Measurements from ENCODE around the gene CTR9. TPM values are rescaled to one million over a fixed set of nuclear protein-coding genes. Genes with fewer than 3 reads are reported as not detected.

CTR9 gene
- total and polyA plus RNA-seq, 9 of the 15 experiments (the other 6 are each of a cell fraction or from before 2014, with no cell fraction given), result 25.4 to 79.3 (median 47.3) TPM

- TF ChIP-seq MAFK (IDR thresholded peaks at IDR 0.05; ENCODE audit: low read length), result no peak
Measured at GRCh38 chr11:10824888-10825287, 73.8 kb downstream of the CTR9 start (continued).

GRCh38 chr11:10828402-10828801 is 77.4 kb downstream of the CTR9 start:
- Histone ChIP-seq H3K36me3 (ENCODE audit: control insufficient read depth, insufficient read depth, low read length) (no peaks in the 10 kb centered on the region), H3K9ac (ENCODE audit: insufficient read depth in 1 of 2, low read depth in 2 of 2, low read length in 2 of 2) (no peak overlapping the region), H3K4me3 (no peak overlapping the region), H3K27me3 (ENCODE audit: control insufficient read depth in 2 of 2, insufficient read depth in 2 of 2, low read length in 2 of 2) (no peaks in the 10 kb centered on the region), H3K4me2 (ENCODE audit: insufficient read depth, low read length) (no peak overlapping the region), H3K79me2 (ENCODE audit: control insufficient read depth, insufficient read depth, low read length) (no peaks in the 10 kb centered on the region), H3K4me1 (replicated peaks in 1 of 2; ENCODE audit: control insufficient read depth in 2 of 2, insufficient read depth in 2 of 2, low read length in 2 of 2) (peaks cover 0 to 21% of the 10 kb centered on the region in 2 experiments; a peak in 4 of 5 replicates), H3K9me1 (ENCODE audit: control insufficient read depth, insufficient read depth, low read length) (no peaks in the 10 kb centered on the region), H2AFZ (ENCODE audit: low read depth, low read length) (no peak overlapping the region), H4K20me1 (replicated peaks; ENCODE audit: control insufficient read depth, insufficient read depth, low read length) (no peaks in the 10 kb centered on the region), H3K27ac (ENCODE audit: extremely low read depth, low read depth, low read length) (no peak overlapping the region), H3K9me3 (replicated peaks; ENCODE audit: control insufficient read depth, insufficient read depth, low read depth, low read length) (no peaks in the 10 kb centered on the region)
- BruUV-seq (replicated peaks), result no TSS peak
- 42% methylated on average over 2 of the region's 2 CpGs for WGBS (ENCODE audit: insufficient coverage, low coverage, missing lambda C conversion rate)
- FAIRE-seq (no peak), ATAC-seq (no peak), DNase-seq (ENCODE audit: extremely low read depth in 1 of 4, low spot score in 3 of 4) (no peak)
- ChIA-PET POLR2A (interaction anchor here (1.1 kb wide), 1 partner anchor 9 kb away, joined by 4 read pairs; no protein-coding TSS in a partner anchor), CTCF (ENCODE audit: low intra/inter-chr PET ratio) (no interaction called here)
- in situ Hi-C loops (cut with MboI) (no loop called here), intact Hi-C loops (cut with micrococcal nuclease) (no loop called here)
- TF ChIP-seq SRSF9 (IDR thresholded peaks at IDR 0.05; ENCODE audit: borderline replicate concordance, low read depth, low read length), result no peak

GRCh38 chr11:10829139-10829538 is 78.1 kb downstream of the CTR9 start:
- Histone ChIP-seq H3K4me1 (replicated peaks in 1 of 2; ENCODE audit: control insufficient read depth in 2 of 2, insufficient read depth in 2 of 2, low read length in 2 of 2) (peaks cover 0 to 13% of the 10 kb centered on the region in 2 experiments; a peak in 3 of 5 replicates), H3K9me1 (ENCODE audit: control insufficient read depth, insufficient read depth, low read length) (no peaks in the 10 kb centered on the region), H3K27me3 (ENCODE audit: control insufficient read depth in 2 of 2, insufficient read depth in 2 of 2, low read length in 2 of 2) (no peaks in the 10 kb centered on the region), H4K20me1 (replicated peaks; ENCODE audit: control insufficient read depth, insufficient read depth, low read length) (no peaks in the 10 kb centered on the region), H3K79me2 (ENCODE audit: control insufficient read depth, insufficient read depth, low read length) (no peaks in the 10 kb centered on the region), H2AFZ (ENCODE audit: low read depth, low read length) (no peak overlapping the region), H3K36me3 (ENCODE audit: control insufficient read depth, insufficient read depth, low read length) (no peaks in the 10 kb centered on the region), H3K4me2 (ENCODE audit: insufficient read depth, low read length) (no peak overlapping the region), H3K9ac (ENCODE audit: insufficient read depth in 1 of 2, low read depth in 2 of 2, low read length in 2 of 2) (no peak overlapping the region), H3K27ac (ENCODE audit: extremely low read depth, low read depth, low read length) (no peak overlapping the region), H3K4me3 (no peak overlapping the region), H3K9me3 (replicated peaks; ENCODE audit: control insufficient read depth, insufficient read depth, low read depth, low read length) (no peaks in the 10 kb centered on the region)
- TF ChIP-seq ZNF707 (CRISPR knock-in tag; conservative IDR thresholded peaks at IDR 0.05), result no peak
- TF ChIP-seq ZFP36 (IDR thresholded peaks at IDR 0.05; ENCODE audit: low read depth, low read length, partially characterized antibody), result peak; percentile 14
- in situ Hi-C loops (cut with MboI), result no loop called here
- BruUV-seq (replicated peaks), result no TSS peak
- intact Hi-C loops (cut with micrococcal nuclease), result no loop called here
- ChIA-PET CTCF (ENCODE audit: low intra/inter-chr PET ratio) (no interaction called here), POLR2A (interaction anchor here (1.1 kb wide), 1 partner anchor 9 kb away, joined by 4 read pairs; no protein-coding TSS in a partner anchor)
- DNase-seq (ENCODE audit: extremely low read depth in 1 of 4, low spot score in 3 of 4) (no peak), ATAC-seq (no peak), FAIRE-seq (no peak)
- 34% methylated on average over 4 of the region's 4 CpGs for WGBS (ENCODE audit: insufficient coverage, low coverage, missing lambda C conversion rate)

Small RNA genes within 50 kb of the gene (small RNA-seq; reads per million reads assigned to genes)
- gene RF00019 (not detected), gene SNORD97 (not detected)

Other genes with a start within 250 kb of the CTR9 start
- gene RNF141, start 210.1 kb upstream of the CTR9 start, total RNA-seq (2014; rRNA removed), result 9.5 and 9.7 TPM in 2 replicates
- 20.7 and 26.1 TPM in 2 replicates for gene RNF141, start 210.1 kb upstream of the CTR9 start, total RNA-seq (2014; rRNA removed; fragmentation: Illumina TruSeq; extraction: Trizol)
- gene RNF141, start 210.1 kb upstream of the CTR9 start, total RNA-seq (2015; rRNA removed; fragmentation: Illumina TruSeq; extraction: Trizol), result 13.8 and 16.0 TPM in 2 replicates
- 18.9 and 20.6 TPM in 2 replicates for gene RNF141, start 210.1 kb upstream of the CTR9 start, total RNA-seq (2021)
- 23.3 and 27.9 TPM in 2 replicates for gene RNF141, start 210.1 kb upstream of the CTR9 start, polyA plus RNA-seq (2011; rRNA removed)
- 13.1 and 14.6 TPM in 2 replicates for gene RNF141, start 210.1 kb upstream of the CTR9 start, polyA plus RNA-seq (2014; fragmentation: Illumina TruSeq; extraction: Trizol)
- 10 to 100 TPM; 44.6 to 51.9 TPM for gene RNF141, start 210.1 kb upstream of the CTR9 start, polyA plus RNA-seq (2014; fragmentation: Nextera tagmentation; extraction: Ambion mirVana)
- 15.4 and 16.6 TPM in 2 replicates for gene RNF141, start 210.1 kb upstream of the CTR9 start, polyA plus RNA-seq (2014; rRNA removed)
- gene LYVE1, start 182.6 kb upstream of the CTR9 start, total RNA-seq (2014; rRNA removed), result not detected in 2 replicates
- 0.07 and 0.32 TPM in 2 replicates for gene LYVE1, start 182.6 kb upstream of the CTR9 start, total RNA-seq (2014; rRNA removed; fragmentation: Illumina TruSeq; extraction: Trizol)
- gene LYVE1, start 182.6 kb upstream of the CTR9 start, total RNA-seq (2015; rRNA removed; fragmentation: Illumina TruSeq; extraction: Trizol), result 0.14 and 0.34 TPM in 2 replicates
- gene LYVE1, start 182.6 kb upstream of the CTR9 start, total RNA-seq (2021), result 0.13 and 0.27 TPM in 2 replicates
- gene LYVE1, start 182.6 kb upstream of the CTR9 start, polyA plus RNA-seq (2011; rRNA removed), result 0.42 and 1.1 TPM in 2 replicates
- 0.10 and 0.12 TPM in 2 replicates for gene LYVE1, start 182.6 kb upstream of the CTR9 start, polyA plus RNA-seq (2014; fragmentation: Illumina TruSeq; extraction: Trizol)
- under 1 TPM; 0.06 to 0.27 TPM for gene LYVE1, start 182.6 kb upstream of the CTR9 start, polyA plus RNA-seq (2014; fragmentation: Nextera tagmentation; extraction: Ambion mirVana)
- gene LYVE1, start 182.6 kb upstream of the CTR9 start, polyA plus RNA-seq (2014; rRNA removed), result 0.05 and 0.13 TPM in 2 replicates
- 0.04 TPM in 1 of 2 replicates, not detected in the other for gene IRAG1, start 57.5 kb upstream of the CTR9 start, total RNA-seq (2014; rRNA removed)
- gene IRAG1, start 57.5 kb upstream of the CTR9 start, total RNA-seq (2014; rRNA removed; fragmentation: Illumina TruSeq; extraction: Trizol), result 0.07 and 0.22 TPM in 2 replicates
- gene IRAG1, start 57.5 kb upstream of the CTR9 start, total RNA-seq (2015; rRNA removed; fragmentation: Illumina TruSeq; extraction: Trizol), result 0.08 and 0.11 TPM in 2 replicates
- gene IRAG1, start 57.5 kb upstream of the CTR9 start, total RNA-seq (2021), result 0.22 and 0.27 TPM in 2 replicates
- gene IRAG1, start 57.5 kb upstream of the CTR9 start, polyA plus RNA-seq (2011; rRNA removed), result 0.11 and 0.14 TPM in 2 replicates
- gene IRAG1, start 57.5 kb upstream of the CTR9 start, polyA plus RNA-seq (2014; fragmentation: Illumina TruSeq; extraction: Trizol), result 0.07 and 0.10 TPM in 2 replicates
- gene IRAG1, start 57.5 kb upstream of the CTR9 start, polyA plus RNA-seq (2014; fragmentation: Nextera tagmentation; extraction: Ambion mirVana), result under 1 TPM; 0.01 TPM
- 0.01 TPM in 1 of 2 replicates, not detected in the other for gene IRAG1, start 57.5 kb upstream of the CTR9 start, polyA plus RNA-seq (2014; rRNA removed)
- 428 and 733 TPM in 2 replicates for gene EIF4G2, start 57.7 kb downstream of the CTR9 start, total RNA-seq (2014; rRNA removed)
- gene EIF4G2, start 57.7 kb downstream of the CTR9 start, total RNA-seq (2014; rRNA removed; fragmentation: Illumina TruSeq; extraction: Trizol), result 481 and 499 TPM in 2 replicates
- 719 and 734 TPM in 2 replicates for gene EIF4G2, start 57.7 kb downstream of the CTR9 start, total RNA-seq (2015; rRNA removed; fragmentation: Illumina TruSeq; extraction: Trizol)
- 790 and 801 TPM in 2 replicates for gene EIF4G2, start 57.7 kb downstream of the CTR9 start, total RNA-seq (2021)
- gene EIF4G2, start 57.7 kb downstream of the CTR9 start, polyA plus RNA-seq (2011; rRNA removed), result 449 and 646 TPM in 2 replicates
- gene EIF4G2, start 57.7 kb downstream of the CTR9 start, polyA plus RNA-seq (2014; fragmentation: Illumina TruSeq; extraction: Trizol), result 663 and 762 TPM in 2 replicates
- gene EIF4G2, start 57.7 kb downstream of the CTR9 start, polyA plus RNA-seq (2014; fragmentation: Nextera tagmentation; extraction: Ambion mirVana), result 100 to 1,000 TPM; 206 to 683 TPM
- gene EIF4G2, start 57.7 kb downstream of the CTR9 start, polyA plus RNA-seq (2014; rRNA removed), result 351 and 385 TPM in 2 replicates
- gene ZBED5, start 106.8 kb downstream of the CTR9 start, total RNA-seq (2014; rRNA removed), result 12.4 and 17.3 TPM in 2 replicates
- 27.7 and 28.3 TPM in 2 replicates for gene ZBED5, start 106.8 kb downstream of the CTR9 start, total RNA-seq (2014; rRNA removed; fragmentation: Illumina TruSeq; extraction: Trizol)
- 24.6 and 28.6 TPM in 2 replicates for gene ZBED5, start 106.8 kb downstream of the CTR9 start, total RNA-seq (2015; rRNA removed; fragmentation: Illumina TruSeq; extraction: Trizol)
- 26.9 and 29.6 TPM in 2 replicates for gene ZBED5, start 106.8 kb downstream of the CTR9 start, total RNA-seq (2021)
- 59.1 and 70.7 TPM in 2 replicates for gene ZBED5, start 106.8 kb downstream of the CTR9 start, polyA plus RNA-seq (2011; rRNA removed)
- gene ZBED5, start 106.8 kb downstream of the CTR9 start, polyA plus RNA-seq (2014; fragmentation: Illumina TruSeq; extraction: Trizol), result 23.3 and 25.7 TPM in 2 replicates
- 10 to 100 TPM; 21.3 to 25.1 TPM for gene ZBED5, start 106.8 kb downstream of the CTR9 start, polyA plus RNA-seq (2014; fragmentation: Nextera tagmentation; extraction: Ambion mirVana)
- 26.8 and 30.1 TPM in 2 replicates for gene ZBED5, start 106.8 kb downstream of the CTR9 start, polyA plus RNA-seq (2014; rRNA removed)